Neural cell (in vitro differentiated cells): ENCODE measurements around the gene RASAL2. TPM values are rescaled to one million over a fixed set of nuclear protein-coding genes. Genes with fewer than 3 reads are reported as not detected.
A peak's percentile ranks its signal among the peaks of the same experiment; 100 is the strongest.

Source experiments
- H2AFZ ChIP-seq: fragments of 200-600, 300-800 bp; sonication (generic), shearing (Covaris generic); 2 replicates; pipeline ENCODE4 v1.6.0; 2014; ENCODE audit warnings: low read depth, mild to moderate bottlenecking, antibody characterized with exemption, low read length, moderate library complexity
- H3F3A ChIP-seq: fragments of 200-600 bp; shearing (Covaris generic); 2 replicates; pipeline ENCODE4 v1.6.1; 2016; ENCODE audit warnings: mild to moderate bottlenecking, moderate library complexity, mixed read lengths, antibody characterized with exemption, low read length; ENCODE audit not compliant: insufficient read depth, poor library complexity, severe bottlenecking
- H3K27ac ChIP-seq: fragments of 200-600, 300-800 bp; sonication (generic), shearing (Covaris generic); 2 replicates; pipeline ENCODE4 v1.5.1; 2014; ENCODE audit warnings: mild to moderate bottlenecking, low read length, moderate library complexity
- H3K27me3 ChIP-seq: fragments of 300-800, 200-600 bp; sonication (generic), shearing (Covaris generic); 2 replicates; pipeline ENCODE4 v1.6.0; 2014; ENCODE audit warnings: mild to moderate bottlenecking, low read depth, low read length, moderate library complexity; ENCODE audit not compliant: insufficient read depth
- H3K36me3 ChIP-seq: fragments of 300-800, 200-600 bp; sonication (generic), shearing (Covaris generic); 2 replicates; pipeline ENCODE4 v1.5.1; 2014; ENCODE audit warnings: mild to moderate bottlenecking, antibody characterized with exemption, low read length, moderate library complexity; ENCODE audit not compliant: insufficient read depth
- H3K4me2 ChIP-seq: fragments of 300-800, 200-600 bp; sonication (generic), shearing (Covaris generic); 2 replicates; pipeline ENCODE4 v1.6.0; 2014; ENCODE audit warnings: mild to moderate bottlenecking, low read length
- H3K4me3 ChIP-seq: fragments of 300-800, 200-600 bp; sonication (generic), shearing (Covaris generic); 2 replicates; pipeline ENCODE4 v1.5.1; 2014; ENCODE audit warnings: mild to moderate bottlenecking, low read length, moderate library complexity
- H3K79me2 ChIP-seq: fragments of 200-600 bp; shearing (Covaris generic); replicated peaks from 2 replicates; pipeline ENCODE4 v1.6.0; 2014; ENCODE audit warnings: mild to moderate bottlenecking, low read length, moderate library complexity; ENCODE audit not compliant: insufficient read depth
- H3K9ac ChIP-seq: fragments of 300-800, 200-600 bp; sonication (generic), shearing (Covaris generic); 2 replicates; pipeline ENCODE4 v1.6.1; 2016; ENCODE audit warnings: mild to moderate bottlenecking, low read length, mixed read lengths
- H3K9me2 ChIP-seq: fragments of 200-600 bp; shearing (Covaris generic); 2 replicates; pipeline ENCODE4 v1.6.1; 2016; ENCODE audit warnings: mild to moderate bottlenecking, low read length, mixed read lengths; ENCODE audit not compliant: insufficient read depth
- H3K9me3 ChIP-seq: fragments of 200-600, 300-800 bp; sonication (generic), shearing (Covaris generic); 2 replicates; pipeline ENCODE4 v1.6.1; 2016; ENCODE audit warnings: mild to moderate bottlenecking, mixed run types, low read length, moderate library complexity, mixed read lengths
- H4K20me1 ChIP-seq: fragments of 200-600 bp; shearing (Covaris generic); 2 replicates; pipeline ENCODE4 v1.6.1; 2016; ENCODE audit warnings: mild to moderate bottlenecking, mixed run types; ENCODE audit not compliant: insufficient read depth
- CTCF ChIP-seq: fragments of 450-650 bp; IDR thresholded peaks from 2 replicates; pipeline ENCODE4 v1.5.1; 2014; ENCODE audit warnings: antibody characterized with exemption, mild to moderate bottlenecking, moderate library complexity; ENCODE audit not compliant: poor library complexity, severe bottlenecking
- EP300 ChIP-seq: fragments of 450-650 bp; conservative IDR thresholded peaks from 2 replicates; pipeline ENCODE4 v1.6.1; 2014; ENCODE audit warnings: antibody characterized with exemption, mild to moderate bottlenecking, moderate library complexity; ENCODE audit not compliant: poor library complexity, severe bottlenecking
- EZH2 ChIP-seq: fragments of 200-600, 300-800 bp; shearing (Covaris generic), sonication (generic); IDR thresholded peaks from 2 replicates; pipeline ENCODE4 v1.6.1; 2014; ENCODE audit warnings: antibody characterized with exemption, low read length, borderline replicate concordance, mild to moderate bottlenecking; ENCODE audit not compliant: insufficient read depth, poor library complexity, severe bottlenecking
- MXI1 ChIP-seq: fragments of 450-650 bp; conservative IDR thresholded peaks from 2 replicates; pipeline ENCODE4 v1.6.1; 2014; ENCODE audit warnings: antibody characterized with exemption, mild to moderate bottlenecking; ENCODE audit not compliant: poor library complexity, severe bottlenecking
- POLR2AphosphoS5 ChIP-seq: IDR thresholded peaks from 2 replicates; pipeline ENCODE4 v1.6.1; 2012
- RAD21 ChIP-seq: fragments of 450-650 bp; conservative IDR thresholded peaks from 2 replicates; pipeline ENCODE4 v1.6.1; 2014; ENCODE audit warnings: antibody characterized with exemption, mild to moderate bottlenecking, moderate library complexity
- REST ChIP-seq: IDR thresholded peaks from 2 replicates; pipeline ENCODE4 v1.6.1; 2012; ENCODE audit warnings: borderline replicate concordance
- SMC3 ChIP-seq: fragments of 450-650 bp; conservative IDR thresholded peaks from 2 replicates; pipeline ENCODE4 v1.6.1; 2014; ENCODE audit warnings: antibody characterized with exemption, mild to moderate bottlenecking, moderate library complexity; ENCODE audit not compliant: poor library complexity
- TAF1 ChIP-seq: IDR thresholded peaks from 2 replicates; pipeline ENCODE4 v1.6.1; 2012; ENCODE audit warnings: low read depth
- polyA plus RNA-seq: library from polyadenylated mRNA; depleted of rRNA; stranded (reverse); fragments of >200 nt; gene quantifications from 2 replicates; pipeline ENCODE4 v1.2.3, GENCODE V29; 2014

RASAL2 gene
- polyA plus RNA-seq, 1 donor from 2014 or later, result 73.3 TPM

- H3F3A ChIP-seq, result no peaks in the 10 kb centered on the region
- peaks cover 11% of the 10 kb centered on the region for H3K79me2 ChIP-seq
- TF ChIP-seq MXI1 (no peak), SMC3 (no peak), EP300 (no peak), CTCF (no peak), TAF1 (no peak), RAD21 (no peak), EZH2 (no peak), REST (no peak), POLR2AphosphoS5 (no peak)
- H4K20me1 ChIP-seq, result no peaks in the 10 kb centered on the region
- H3K9me2 ChIP-seq, result no peaks in the 10 kb centered on the region
- H3K36me3 ChIP-seq, result no peaks in the 10 kb centered on the region
- no peak overlapping the region for H3K4me3 ChIP-seq
- no peak overlapping the region for H3K4me2 ChIP-seq
- H3K9ac ChIP-seq, result no peak overlapping the region
- H3K9me3 ChIP-seq, result no peaks in the 10 kb centered on the region
- no peaks in the 10 kb centered on the region for H3K27me3 ChIP-seq
- H3K27ac ChIP-seq, result no peak overlapping the region
- H2AFZ ChIP-seq, result no peak overlapping the region
Observed at GRCh38 chr1:178188306-178188705, 94.4 kb downstream of the RASAL2 start.

GRCh38 chr1:178189814-178190213 is 95.9 kb downstream of the RASAL2 start:
- H3K27me3 ChIP-seq, result no peaks in the 10 kb centered on the region
- H3K4me2 ChIP-seq, result no peak overlapping the region
- no peak overlapping the region for H3K4me3 ChIP-seq
- H3K9me2 ChIP-seq, result no peaks in the 10 kb centered on the region
- TF ChIP-seq CTCF (peak; percentile 42), SMC3 (no peak), EP300 (no peak), RAD21 (peak; percentile 40)
- no peak overlapping the region for H2AFZ ChIP-seq
- no peak overlapping the region for H3K27ac ChIP-seq
- H3K9ac ChIP-seq, result no peak overlapping the region
- no peaks in the 10 kb centered on the region for H4K20me1 ChIP-seq
- H3K36me3 ChIP-seq, result no peaks in the 10 kb centered on the region
- H3K79me2 ChIP-seq, result peaks cover 7% of the 10 kb centered on the region
- H3K9me3 ChIP-seq, result no peaks in the 10 kb centered on the region
- no peaks in the 10 kb centered on the region for H3F3A ChIP-seq
